SIG-M5 treated with dmso at 0.1 percent for 504 hours (cell line): Measurements from ENCODE around the gene FCHO1.
"Not testable (repeated sequence)": the region's sequence is repeated elsewhere in the genome, so short reads cannot be mapped to it uniquely, and the experiment has no call there.

Experiments used
- DNase-seq: peaks from one replicate; lab custom pipeline; 2025; ENCODE audit not compliant: unreplicated experiment; lab: John Stamatoyannopoulos, UW

Gene FCHO1

DNA sequence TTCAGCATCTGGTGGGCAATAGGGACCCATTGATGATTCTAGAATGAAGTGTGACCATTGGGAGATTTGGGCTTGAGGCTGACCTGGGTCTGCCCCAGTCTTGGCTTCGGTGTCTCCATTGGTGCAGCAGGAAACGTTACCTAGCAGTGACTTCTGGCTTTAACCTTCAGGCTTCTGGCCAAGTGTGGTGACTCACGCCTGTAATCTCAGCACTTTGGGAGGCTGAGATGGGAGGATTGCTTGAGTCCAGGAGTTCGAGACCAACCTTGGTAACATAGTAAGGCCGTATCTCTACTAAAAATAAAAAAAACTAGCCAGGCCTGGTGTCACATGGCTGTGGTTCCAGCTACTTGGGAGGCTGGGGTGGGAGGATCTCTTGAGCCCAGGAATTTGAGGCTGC lies 7.2 kb downstream of the FCHO1 start:
- no peak for DNase-seq

- no peak for DNase-seq
Observed at GRCh38 chr19:17761148-17761547, 9.9 kb downstream of the FCHO1 start.

GRCh38 chr19:17762505-17763229 lies 11.4 kb downstream of the FCHO1 start:
- DNase-seq: peak; percentile 43

GRCh38 chr19:17764348-17764747 lies 13.1 kb downstream of the FCHO1 start:
- DNase-seq: no peak

DNA sequence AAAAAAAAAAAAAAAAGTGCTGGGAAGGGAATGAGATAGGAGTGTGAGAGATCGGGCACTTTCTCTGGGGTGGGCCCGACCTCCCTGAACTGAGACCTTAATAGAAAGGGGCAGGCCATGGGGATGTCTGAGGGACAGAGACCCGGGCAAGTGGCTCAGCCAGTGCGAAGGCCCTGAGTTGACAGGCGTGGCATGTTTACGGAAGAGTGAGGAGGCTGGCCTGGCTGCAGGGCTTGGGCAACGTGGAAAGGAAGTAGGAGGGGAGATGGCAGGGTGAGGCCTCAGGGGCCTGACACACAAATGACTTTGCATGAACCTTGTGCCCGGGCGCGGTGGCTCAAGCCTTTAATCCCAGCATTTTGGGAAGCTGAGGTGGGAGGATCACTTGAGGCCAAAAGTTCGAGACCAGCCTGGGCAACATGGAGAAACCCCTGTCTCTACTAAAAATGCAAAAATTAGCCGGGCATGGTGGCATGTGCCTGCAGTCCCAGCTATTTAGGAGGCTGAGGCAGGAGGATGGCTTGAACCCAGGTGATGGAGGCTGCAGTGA lies 13.9 kb downstream of the FCHO1 start:
- DNase-seq: peak; percentile 71

- no peak for DNase-seq
Observed at GRCh38 chr19:17766543-17767131, 15.4 kb downstream of the FCHO1 start.

DNA sequence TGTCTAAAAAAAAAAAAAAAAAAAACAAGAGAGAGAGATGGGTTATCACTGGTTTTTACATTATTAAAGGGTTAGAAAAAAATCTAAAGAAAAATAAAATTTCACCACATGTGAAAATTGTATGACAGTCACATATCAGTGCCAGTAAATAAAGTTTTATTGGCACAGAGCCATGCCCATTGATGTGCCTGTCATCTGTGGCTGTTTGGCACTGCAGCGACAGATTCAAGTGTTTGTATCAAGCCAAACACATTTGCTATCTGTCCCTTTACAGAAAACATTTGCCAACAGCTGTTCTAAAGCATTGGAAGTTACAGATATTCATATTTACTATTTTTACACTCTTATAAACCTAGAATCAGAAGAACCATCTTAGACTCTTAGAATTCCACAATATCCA lies 16.3 kb downstream of the FCHO1 start:
- DNase-seq: no peak

GRCh38 chr19:17770613-17771012 lies 19.3 kb downstream of the FCHO1 start:
- no peak for DNase-seq

DNA sequence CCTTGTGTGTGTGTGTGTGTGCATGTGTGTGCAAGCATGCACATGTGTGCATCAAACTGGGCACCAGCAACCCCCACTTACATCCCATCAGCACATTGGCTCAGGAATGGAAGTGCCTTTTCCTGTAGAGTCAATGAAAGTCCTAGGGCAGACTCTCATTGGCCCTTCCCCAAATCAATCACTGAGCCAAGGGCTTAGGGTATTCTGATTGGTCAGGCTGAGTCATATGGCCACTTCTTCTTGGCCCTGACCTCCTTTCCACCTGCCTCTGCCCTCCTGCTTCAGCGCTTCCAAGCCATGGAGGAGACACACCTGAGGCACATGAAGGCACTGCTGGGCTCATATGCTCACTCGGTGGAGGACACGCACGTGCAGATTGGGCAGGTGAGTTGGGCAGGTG lies 20.9 kb downstream of the FCHO1 start:
- DNase-seq: no peak

- DNase-seq: no peak
Observed at GRCh38 chr19:17775245-17775927, 24.1 kb downstream of the FCHO1 start.

GRCh38 chr19:17775991-17776803 lies 24.9 kb downstream of the FCHO1 start:
- DNase-seq: no peak

DNA sequence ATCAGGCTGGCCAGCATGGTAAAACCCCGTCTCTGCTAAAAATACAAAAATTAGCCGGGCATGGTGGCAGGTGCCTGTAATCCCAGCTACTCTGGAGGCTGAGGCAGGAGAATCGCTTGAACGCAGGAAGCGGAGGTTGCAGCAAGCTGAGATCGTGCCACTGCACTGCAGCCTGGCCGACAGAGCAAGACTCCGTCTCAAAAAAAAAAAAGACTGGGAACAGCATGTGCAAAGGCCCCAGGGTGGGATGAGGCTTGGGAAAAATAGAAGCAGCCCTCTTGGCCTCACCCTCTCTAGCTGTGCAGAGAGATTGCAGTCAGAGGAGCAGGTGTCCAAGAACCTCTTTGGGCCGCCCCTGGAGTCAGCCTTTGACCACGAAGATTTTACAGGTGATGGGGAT lies 26.6 kb downstream of the FCHO1 start:
- DNase-seq: not testable (repeated sequence)

DNA sequence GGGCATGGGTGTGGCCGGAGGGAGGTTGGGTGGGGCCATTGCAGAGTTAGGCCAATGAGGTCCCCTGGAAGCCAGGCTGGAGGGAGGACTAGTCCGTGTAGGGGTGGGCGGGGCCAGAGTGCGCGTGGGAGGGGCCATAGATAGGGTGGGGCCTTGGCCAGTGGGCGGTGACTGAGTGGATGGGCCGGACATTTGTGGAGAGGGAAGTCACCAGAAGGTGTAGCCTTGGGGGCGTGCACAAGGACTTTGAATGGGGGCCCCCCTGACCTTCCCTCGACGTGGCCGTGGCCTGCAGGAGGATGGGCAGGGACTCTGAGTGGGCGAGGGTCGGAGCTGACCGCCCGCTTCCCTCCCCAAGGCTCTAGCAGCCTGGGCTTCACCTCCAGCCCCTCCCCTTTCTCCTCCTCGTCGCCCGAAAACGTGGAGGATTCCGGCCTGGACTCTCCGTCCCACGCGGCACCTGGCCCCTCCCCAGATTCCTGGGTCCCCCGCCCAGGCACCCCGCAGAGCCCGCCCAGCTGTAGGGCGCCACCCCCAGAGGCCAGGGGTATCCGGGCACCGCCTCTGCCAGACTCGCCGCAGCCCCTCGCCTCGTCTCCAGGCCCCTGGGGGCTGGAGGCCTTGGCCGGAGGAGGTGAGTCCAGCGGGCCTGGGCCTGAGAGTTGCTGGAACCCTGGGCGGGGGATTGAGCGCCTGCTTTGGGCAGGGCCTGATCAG lies 27.1 kb downstream of the FCHO1 start:
- DNase-seq: peak; percentile 33

DNA sequence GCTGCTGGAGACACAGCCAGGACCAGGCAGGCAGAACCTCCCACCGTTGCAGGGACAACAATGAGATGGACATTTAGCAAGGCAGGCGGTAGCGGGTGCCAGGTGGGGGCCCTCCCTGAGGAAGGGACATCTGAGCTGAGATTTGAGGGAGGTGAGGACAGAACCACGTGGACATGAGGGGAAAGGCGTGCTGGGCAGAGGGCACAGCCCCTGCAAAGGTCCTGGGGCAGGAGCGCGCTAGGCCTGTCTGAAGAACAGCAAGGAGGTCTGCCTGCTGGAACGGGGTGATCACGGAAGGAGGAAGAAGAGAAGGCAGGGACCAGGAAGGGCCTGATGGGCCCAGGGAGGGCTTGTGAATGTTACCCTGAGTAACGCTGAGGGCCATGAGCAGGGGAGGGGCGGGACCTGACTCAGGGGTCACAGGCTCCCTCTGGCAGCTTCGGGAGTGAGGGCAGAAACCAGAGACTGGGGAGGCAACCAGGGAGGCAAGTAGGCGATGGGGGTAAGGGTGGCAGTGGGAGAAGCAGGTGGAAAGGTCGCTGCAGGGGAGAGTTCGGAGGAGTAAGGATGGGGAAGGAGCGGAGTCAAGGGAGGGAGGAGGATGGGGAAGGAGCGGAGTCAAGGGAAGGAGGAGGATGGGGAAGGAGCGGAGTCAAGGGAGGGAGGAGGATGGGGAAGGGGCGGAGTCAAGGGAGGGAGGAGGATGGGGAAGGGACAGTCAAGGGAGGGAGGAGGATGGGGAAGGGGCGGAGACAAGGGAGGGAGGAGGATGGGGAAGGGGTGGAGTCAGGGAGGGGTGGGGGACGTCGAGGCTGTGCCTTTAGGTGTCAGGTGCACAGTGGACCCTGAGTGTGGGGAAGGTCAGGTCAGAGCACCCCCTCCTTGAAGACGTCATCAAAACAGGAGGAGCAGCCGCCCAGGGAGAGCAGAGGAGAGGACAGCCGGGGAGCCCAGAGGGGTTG lies 28.0 kb downstream of the FCHO1 start:
- peak; percentile 42 for DNase-seq

DNA sequence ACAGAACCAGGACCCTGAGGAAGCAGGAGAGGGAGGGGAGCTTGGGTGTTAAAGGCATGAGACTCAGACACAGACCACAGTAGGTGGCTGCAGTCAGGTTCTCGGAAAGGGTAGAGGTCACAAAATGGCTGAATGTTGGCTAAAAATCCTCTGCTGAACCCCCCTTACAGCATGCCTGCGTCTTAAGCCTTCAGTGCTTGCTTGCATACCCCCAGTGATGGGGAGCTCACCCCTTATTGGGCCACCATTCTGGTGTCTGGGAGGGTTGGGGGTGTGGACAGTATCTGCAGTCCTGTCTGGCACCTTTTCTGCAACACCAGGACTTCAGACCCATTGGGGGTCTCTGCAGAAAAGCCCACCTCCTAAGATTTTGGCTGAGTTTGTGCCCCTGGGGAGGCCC lies 29.5 kb downstream of the FCHO1 start:
- no peak for DNase-seq

DNA sequence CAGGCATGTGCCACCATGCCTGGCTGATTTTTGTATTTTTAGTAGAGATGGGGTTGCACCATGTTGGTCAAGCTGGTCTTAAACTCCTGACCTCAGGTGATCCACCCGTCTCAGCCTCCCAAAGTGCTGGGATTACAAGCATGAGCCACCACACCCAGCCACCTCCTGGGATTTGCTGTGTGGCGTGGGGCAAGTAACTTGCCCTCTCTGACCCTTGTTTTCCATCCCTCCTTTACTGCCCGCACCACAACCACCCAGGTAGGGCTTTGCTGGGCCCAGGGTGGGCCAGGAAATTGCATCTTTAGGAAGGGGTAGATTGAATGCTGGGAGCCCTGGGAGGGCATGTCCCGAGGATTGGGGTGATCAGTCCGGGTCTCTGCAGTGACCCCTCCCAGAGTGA lies 32.4 kb downstream of the FCHO1 start:
- DNase-seq: not testable (repeated sequence)

DNA sequence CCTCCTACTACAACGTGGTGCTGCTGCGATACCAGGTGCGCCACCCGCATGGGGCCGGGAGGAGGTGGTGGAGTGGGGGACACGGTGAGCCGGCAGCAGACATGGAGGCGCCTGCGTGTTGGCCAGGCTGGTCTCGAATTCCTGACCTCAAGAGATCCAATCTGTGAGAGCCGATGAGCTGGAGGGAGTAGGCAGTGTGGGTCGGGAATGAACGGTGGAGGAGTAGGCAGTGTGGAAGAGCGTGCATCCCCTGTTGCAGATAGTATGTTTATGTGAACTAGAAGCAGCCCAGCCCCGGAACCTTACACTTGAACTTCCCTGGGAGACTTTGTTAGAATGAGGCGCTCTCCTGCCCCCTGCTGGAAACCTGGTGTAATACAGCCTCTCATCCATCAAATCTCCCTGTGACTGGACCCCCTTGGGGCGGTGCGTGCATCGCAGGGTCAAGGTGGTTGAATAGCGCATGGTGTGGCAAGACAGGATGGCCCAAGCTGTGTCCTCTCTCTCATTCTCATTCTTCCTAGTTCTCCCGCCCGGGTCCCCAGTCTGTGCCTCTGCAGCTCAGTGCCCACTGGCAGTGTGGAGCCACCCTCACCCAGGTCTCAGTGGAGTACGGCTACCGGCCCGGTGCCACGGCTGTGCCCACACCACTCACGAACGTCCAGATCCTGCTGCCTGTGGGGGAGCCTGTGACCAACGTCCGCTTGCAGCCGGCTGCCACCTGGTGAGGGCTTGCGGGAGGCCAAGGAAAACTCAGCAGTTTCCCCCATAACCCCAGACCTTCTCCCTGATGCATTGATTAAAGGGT lies 33.1 kb downstream of the FCHO1 start:
- peak; percentile 74 for DNase-seq

DNA sequence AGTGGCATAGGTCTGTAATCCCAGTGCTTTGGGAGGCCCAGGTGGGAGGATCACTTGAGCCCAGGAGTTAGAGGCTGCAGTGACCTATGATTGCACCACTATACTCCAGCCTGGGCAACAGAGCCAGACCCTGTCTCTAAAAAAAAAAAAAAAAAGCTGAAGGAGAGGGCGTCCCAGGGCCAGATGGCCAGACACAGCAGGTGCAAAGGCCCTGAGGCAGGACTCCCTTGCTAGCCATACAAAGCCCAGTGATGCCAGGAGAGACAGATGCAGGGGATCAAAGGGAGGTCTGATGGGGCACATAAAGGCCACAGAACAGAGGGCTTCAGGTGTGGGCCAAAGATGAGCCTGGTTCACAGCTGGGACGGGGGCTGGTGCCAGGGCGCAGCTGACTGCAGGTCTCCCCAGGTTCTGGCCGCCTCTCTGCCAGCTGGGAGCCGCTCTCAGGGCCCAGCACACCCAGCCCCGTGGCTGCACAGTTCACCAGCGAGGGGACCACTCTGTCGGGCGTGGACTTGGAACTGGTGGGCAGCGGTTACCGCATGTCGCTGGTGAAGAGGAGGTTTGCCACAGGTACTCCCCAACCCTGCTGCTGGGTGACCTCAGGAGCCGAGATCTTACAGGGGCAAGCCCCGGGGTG lies 36.1 kb downstream of the FCHO1 start:
- DNase-seq: no peak
